ENCODE measurements around the gene EXOC7. TPM values are rescaled to one million over a fixed set of nuclear protein-coding genes. Genes with fewer than 3 reads are reported as not detected.

The EXOC7 gene
- total RNA-seq, 4 donors from 2014 or later, result 88.0 to 143 (median 105) TPM

GRCh38 chr17:76097716-76098295 lies 5.8 kb downstream of the EXOC7 start:
- intact Hi-C loops (cut with DNase I; ENCODE audit: low total_unique reads), result no loop called here
- TF ChIP-seq POLR2A (IDR thresholded peaks at IDR 0.05) (no peak), EP300 (IDR thresholded peaks at IDR 0.05; ENCODE audit: low read depth) (no peak), POLR2AphosphoS5 (IDR thresholded peaks at IDR 0.05) (no peak), CTCF (IDR thresholded peaks at IDR 0.05) (no peak)
- Histone ChIP-seq H3K27ac (no peak overlapping the region), H3K4me3 (no peak overlapping the region), H3K36me3 (peaks cover 0 to 76% (median 19%) of the 10 kb centered on the region in 4 donors), H3K9me3 (no peaks in the 10 kb centered on the region), H3K27me3 (no peaks in the 10 kb centered on the region), H3K4me1 (peaks cover 5 to 12% (median 7%) of the 10 kb centered on the region in 4 donors)
- WGBS, 2 donors (ENCODE audit: low coverage in 1 of 2), result 92 to 96% methylated on average over 3 to 19 of the region's 19 CpGs
- DNase-seq, result no peak
- in situ Hi-C loops (cut with MboI; ENCODE audit: low pct_ligation_motif_present in 1 of 4, low pct_unique_long_range_greater_than_20kb in 1 of 4, low sequenced_read_pairs in 3 of 4), result no loop called here

- H3K4me3 ChIP-seq, result no peak overlapping the region
These were observed 7.6 kb downstream of the EXOC7 start for GRCh38 chr17:76095943-76096342.

GRCh38 chr17:76094046-76094445 lies 9.5 kb downstream of the EXOC7 start:
- H3K4me1 ChIP-seq, result no peaks in the 10 kb centered on the region

More at GRCh38 chr17:76095943-76096342, 7.6 kb downstream of the EXOC7 start:
- WGBS, 2 donors (ENCODE audit: low coverage in 1 of 2), result 90% methylated on average over 13 of the region's 13 CpGs; no CpG with 5 or more reads in 1 of the 2 donors
- no peak for TF ChIP-seq EP300 (IDR thresholded peaks at IDR 0.05; ENCODE audit: low read depth)
- TF ChIP-seq POLR2AphosphoS5 (IDR thresholded peaks at IDR 0.05), result no peak
- TF ChIP-seq CTCF (IDR thresholded peaks at IDR 0.05), result no peak
- TF ChIP-seq POLR2A (IDR thresholded peaks at IDR 0.05), result no peak
- no peak for DNase-seq
- Histone ChIP-seq H3K9me3 (no peaks in the 10 kb centered on the region), H3K36me3 (peaks cover 0 to 74% (median 15%) of the 10 kb centered on the region in 4 donors), H3K27me3 (no peaks in the 10 kb centered on the region), H3K4me1 (no peaks in the 10 kb centered on the region), H3K27ac (no peak overlapping the region)
- intact Hi-C loops (cut with DNase I; ENCODE audit: low total_unique reads), result no loop called here
- in situ Hi-C loops (cut with MboI; ENCODE audit: low pct_ligation_motif_present in 1 of 4, low pct_unique_long_range_greater_than_20kb in 1 of 4, low sequenced_read_pairs in 3 of 4), result no loop called here

More at GRCh38 chr17:76094046-76094445, 9.5 kb downstream of the EXOC7 start:
- DNase-seq, result no peak
- in situ Hi-C loops (cut with MboI; ENCODE audit: low pct_ligation_motif_present in 1 of 4, low pct_unique_long_range_greater_than_20kb in 1 of 4, low sequenced_read_pairs in 3 of 4) (no loop called here), intact Hi-C loops (cut with DNase I; ENCODE audit: low total_unique reads) (no loop called here)
- peaks cover 0 to 75% (median 24%) of the 10 kb centered on the region in 4 donors for H3K36me3 ChIP-seq
- WGBS, 2 donors (ENCODE audit: low coverage in 1 of 2), result 82% methylated on average over 11 of the region's 11 CpGs; no CpG with 5 or more reads in 1 of the 2 donors
- H3K27me3 ChIP-seq, result no peaks in the 10 kb centered on the region
- no peak for TF ChIP-seq CTCF (IDR thresholded peaks at IDR 0.05)
- no peak for TF ChIP-seq EP300 (IDR thresholded peaks at IDR 0.05; ENCODE audit: low read depth)
- TF ChIP-seq POLR2AphosphoS5 (IDR thresholded peaks at IDR 0.05), result no peak
- no peak for TF ChIP-seq POLR2A (IDR thresholded peaks at IDR 0.05)
- no peak overlapping the region for H3K27ac ChIP-seq
- no peaks in the 10 kb centered on the region for H3K9me3 ChIP-seq
- no peak overlapping the region for H3K4me3 ChIP-seq
